ENCODE results near the gene SRSF2. TPM values are rescaled to one million over a fixed set of nuclear protein-coding genes. Genes with fewer than 3 reads are reported as not detected.

Gene SRSF2
- total and polyA plus RNA-seq, 9 of the 15 experiments (the other 6 are each of a cell fraction or from before 2014, with no cell fraction given) = 161 to 583 (median 393) TPM

DNA sequence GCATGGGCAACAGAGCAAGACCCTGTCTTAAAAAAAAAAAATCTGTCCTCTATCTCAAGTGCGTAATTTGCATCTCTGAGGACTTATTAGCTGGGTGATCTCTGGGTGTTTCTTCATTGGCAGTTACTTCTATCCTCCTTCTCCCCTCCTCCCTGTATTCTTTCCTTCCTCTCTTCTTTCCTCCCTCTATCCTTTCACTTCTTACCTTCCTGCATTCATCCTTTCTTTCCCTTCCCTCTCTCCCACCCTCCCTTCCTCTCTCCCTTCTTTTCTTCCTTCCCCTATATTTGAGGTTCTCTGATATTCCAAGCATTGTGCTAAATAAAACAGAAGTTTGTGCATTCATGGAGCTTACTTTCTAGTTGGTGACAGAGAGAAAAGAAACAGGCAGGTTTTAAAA is 11.5 kb upstream of the SRSF2 start:
- Histone ChIP-seq H2AFZ (ENCODE audit: low read depth, low read length) (no peak overlapping the region), H3K4me1 (replicated peaks in 1 of 2; ENCODE audit: control insufficient read depth in 2 of 2, insufficient read depth in 2 of 2, low read length in 2 of 2) (no peaks in the 10 kb centered on the region; a peak in 2 of 5 replicates), H3K9me1 (ENCODE audit: control insufficient read depth, insufficient read depth, low read length) (no peaks in the 10 kb centered on the region), H3K27ac (ENCODE audit: extremely low read depth, low read depth, low read length) (no peak overlapping the region), H3K79me2 (ENCODE audit: control insufficient read depth, insufficient read depth, low read length) (no peaks in the 10 kb centered on the region), H3K27me3 (ENCODE audit: control insufficient read depth in 2 of 2, insufficient read depth in 2 of 2, low read length in 2 of 2) (no peaks in the 10 kb centered on the region), H3K4me2 (ENCODE audit: insufficient read depth, low read length) (no peak overlapping the region), H3K9me3 (replicated peaks; ENCODE audit: control insufficient read depth, insufficient read depth, low read depth, low read length) (no peaks in the 10 kb centered on the region), H3K4me3 (no peak overlapping the region), H3K36me3 (ENCODE audit: control insufficient read depth, insufficient read depth, low read length) (peaks cover 44% of the 10 kb centered on the region), H3K9ac (ENCODE audit: insufficient read depth in 1 of 2, low read depth in 2 of 2, low read length in 2 of 2) (no peak overlapping the region), H4K20me1 (replicated peaks; ENCODE audit: control insufficient read depth, insufficient read depth, low read length) (no peaks in the 10 kb centered on the region)
- ChIA-PET POLR2A (interaction anchor here (1.0 to 2.7 kb wide), 3 partner anchors 8 to 17 kb away, joined by 3 to 31 read pairs (median 5); partner anchors contain the start of genes MFSD11 and SRSF2), CTCF (ENCODE audit: low intra/inter-chr PET ratio) (no interaction called here)
- intact Hi-C loops (cut with micrococcal nuclease) = no loop called here
- no TSS peak for BruUV-seq (replicated peaks)
- TF ChIP-seq, protein P1, sequence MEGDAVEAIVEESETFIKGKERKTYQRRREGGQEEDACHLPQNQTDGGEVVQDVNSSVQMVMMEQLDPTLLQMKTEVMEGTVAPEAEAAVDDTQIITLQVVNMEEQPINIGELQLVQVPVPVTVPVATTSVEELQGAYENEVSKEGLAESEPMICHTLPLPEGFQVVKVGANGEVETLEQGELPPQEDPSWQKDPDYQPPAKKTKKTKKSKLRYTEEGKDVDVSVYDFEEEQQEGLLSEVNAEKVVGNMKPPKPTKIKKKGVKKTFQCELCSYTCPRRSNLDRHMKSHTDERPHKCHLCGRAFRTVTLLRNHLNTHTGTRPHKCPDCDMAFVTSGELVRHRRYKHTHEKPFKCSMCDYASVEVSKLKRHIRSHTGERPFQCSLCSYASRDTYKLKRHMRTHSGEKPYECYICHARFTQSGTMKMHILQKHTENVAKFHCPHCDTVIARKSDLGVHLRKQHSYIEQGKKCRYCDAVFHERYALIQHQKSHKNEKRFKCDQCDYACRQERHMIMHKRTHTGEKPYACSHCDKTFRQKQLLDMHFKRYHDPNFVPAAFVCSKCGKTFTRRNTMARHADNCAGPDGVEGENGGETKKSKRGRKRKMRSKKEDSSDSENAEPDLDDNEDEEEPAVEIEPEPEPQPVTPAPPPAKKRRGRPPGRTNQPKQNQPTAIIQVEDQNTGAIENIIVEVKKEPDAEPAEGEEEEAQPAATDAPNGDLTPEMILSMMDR (IDR thresholded peaks at IDR 0.05 in 2 of 3, conservative IDR thresholded peaks at IDR 0.05 in 1 of 3; ENCODE audit: insufficient read depth in 2 of 3, low read depth in 1 of 3, low read length in 3 of 3) = no peak
- TF ChIP-seq RNF2 (IDR thresholded peaks at IDR 0.05) (no peak), HDGF (IDR thresholded peaks at IDR 0.05) (no peak)
- TF ChIP-seq, protein P2, sequence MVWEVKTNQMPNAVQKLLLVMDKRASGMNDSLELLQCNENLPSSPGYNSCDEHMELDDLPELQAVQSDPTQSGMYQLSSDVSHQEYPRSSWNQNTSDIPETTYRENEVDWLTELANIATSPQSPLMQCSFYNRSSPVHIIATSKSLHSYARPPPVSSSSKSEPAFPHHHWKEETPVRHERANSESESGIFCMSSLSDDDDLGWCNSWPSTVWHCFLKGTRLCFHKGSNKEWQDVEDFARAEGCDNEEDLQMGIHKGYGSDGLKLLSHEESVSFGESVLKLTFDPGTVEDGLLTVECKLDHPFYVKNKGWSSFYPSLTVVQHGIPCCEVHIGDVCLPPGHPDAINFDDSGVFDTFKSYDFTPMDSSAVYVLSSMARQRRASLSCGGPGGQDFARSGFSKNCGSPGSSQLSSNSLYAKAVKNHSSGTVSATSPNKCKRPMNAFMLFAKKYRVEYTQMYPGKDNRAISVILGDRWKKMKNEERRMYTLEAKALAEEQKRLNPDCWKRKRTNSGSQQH (CRISPR knock-in tag; IDR thresholded peaks at IDR 0.05) = 0 out of 2 replicates have a peak, but pooled peaks have one; percentile 11
- ATAC-seq (no peak), FAIRE-seq (no peak), DNase-seq (ENCODE audit: extremely low read depth in 1 of 4, low spot score in 3 of 4) (no peak)
- in situ Hi-C loops (cut with MboI) = no loop called here
- 90% methylated on average over 1 of the region's 1 CpG for WGBS (ENCODE audit: insufficient coverage, low coverage, missing lambda C conversion rate)

Measured in K562 (cell line).